ENCODE measurements around the gene PRPSAP1. TPM values are rescaled to one million over a fixed set of nuclear protein-coding genes. Genes with fewer than 3 reads are reported as not detected.

The PRPSAP1 gene
- total and polyA plus RNA-seq, 2 of the 8 experiments (the other 6 are each of a cell fraction or from before 2014, with no cell fraction given) = 32.0 to 54.2 TPM

DNA sequence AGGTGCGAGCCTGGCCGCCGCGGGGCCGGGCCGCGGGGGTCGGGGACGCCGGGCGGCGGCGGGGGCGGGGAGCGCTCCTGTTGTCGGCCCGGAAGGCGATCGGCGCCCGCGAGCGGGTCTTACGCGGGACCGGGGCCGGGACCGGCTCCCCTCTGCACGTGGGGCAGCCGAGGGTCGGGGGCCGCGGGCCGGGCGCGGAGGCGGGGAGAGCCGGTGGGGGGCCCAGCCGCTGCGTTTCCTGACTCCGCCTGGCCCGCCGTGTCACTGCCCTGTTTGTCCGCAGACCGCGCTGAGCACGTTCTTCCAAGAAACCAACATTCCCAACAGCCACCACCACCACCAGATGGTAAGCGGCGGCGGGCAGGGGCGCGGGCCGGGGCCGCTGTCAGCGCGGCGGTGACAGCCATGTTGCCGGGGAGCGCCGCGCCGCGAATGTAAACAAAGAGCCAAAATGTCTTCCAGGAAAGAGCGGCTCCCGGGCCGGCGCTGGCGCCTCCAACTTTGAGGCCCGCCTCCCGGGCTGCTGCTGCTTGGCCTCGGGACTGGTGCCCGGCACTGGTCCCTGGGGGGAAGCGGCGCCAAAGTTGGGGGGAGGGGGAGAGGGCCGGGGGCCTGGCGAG lies 88.0 kb downstream of the PRPSAP1 start (continued):
- TF ChIP-seq, protein P1, sequence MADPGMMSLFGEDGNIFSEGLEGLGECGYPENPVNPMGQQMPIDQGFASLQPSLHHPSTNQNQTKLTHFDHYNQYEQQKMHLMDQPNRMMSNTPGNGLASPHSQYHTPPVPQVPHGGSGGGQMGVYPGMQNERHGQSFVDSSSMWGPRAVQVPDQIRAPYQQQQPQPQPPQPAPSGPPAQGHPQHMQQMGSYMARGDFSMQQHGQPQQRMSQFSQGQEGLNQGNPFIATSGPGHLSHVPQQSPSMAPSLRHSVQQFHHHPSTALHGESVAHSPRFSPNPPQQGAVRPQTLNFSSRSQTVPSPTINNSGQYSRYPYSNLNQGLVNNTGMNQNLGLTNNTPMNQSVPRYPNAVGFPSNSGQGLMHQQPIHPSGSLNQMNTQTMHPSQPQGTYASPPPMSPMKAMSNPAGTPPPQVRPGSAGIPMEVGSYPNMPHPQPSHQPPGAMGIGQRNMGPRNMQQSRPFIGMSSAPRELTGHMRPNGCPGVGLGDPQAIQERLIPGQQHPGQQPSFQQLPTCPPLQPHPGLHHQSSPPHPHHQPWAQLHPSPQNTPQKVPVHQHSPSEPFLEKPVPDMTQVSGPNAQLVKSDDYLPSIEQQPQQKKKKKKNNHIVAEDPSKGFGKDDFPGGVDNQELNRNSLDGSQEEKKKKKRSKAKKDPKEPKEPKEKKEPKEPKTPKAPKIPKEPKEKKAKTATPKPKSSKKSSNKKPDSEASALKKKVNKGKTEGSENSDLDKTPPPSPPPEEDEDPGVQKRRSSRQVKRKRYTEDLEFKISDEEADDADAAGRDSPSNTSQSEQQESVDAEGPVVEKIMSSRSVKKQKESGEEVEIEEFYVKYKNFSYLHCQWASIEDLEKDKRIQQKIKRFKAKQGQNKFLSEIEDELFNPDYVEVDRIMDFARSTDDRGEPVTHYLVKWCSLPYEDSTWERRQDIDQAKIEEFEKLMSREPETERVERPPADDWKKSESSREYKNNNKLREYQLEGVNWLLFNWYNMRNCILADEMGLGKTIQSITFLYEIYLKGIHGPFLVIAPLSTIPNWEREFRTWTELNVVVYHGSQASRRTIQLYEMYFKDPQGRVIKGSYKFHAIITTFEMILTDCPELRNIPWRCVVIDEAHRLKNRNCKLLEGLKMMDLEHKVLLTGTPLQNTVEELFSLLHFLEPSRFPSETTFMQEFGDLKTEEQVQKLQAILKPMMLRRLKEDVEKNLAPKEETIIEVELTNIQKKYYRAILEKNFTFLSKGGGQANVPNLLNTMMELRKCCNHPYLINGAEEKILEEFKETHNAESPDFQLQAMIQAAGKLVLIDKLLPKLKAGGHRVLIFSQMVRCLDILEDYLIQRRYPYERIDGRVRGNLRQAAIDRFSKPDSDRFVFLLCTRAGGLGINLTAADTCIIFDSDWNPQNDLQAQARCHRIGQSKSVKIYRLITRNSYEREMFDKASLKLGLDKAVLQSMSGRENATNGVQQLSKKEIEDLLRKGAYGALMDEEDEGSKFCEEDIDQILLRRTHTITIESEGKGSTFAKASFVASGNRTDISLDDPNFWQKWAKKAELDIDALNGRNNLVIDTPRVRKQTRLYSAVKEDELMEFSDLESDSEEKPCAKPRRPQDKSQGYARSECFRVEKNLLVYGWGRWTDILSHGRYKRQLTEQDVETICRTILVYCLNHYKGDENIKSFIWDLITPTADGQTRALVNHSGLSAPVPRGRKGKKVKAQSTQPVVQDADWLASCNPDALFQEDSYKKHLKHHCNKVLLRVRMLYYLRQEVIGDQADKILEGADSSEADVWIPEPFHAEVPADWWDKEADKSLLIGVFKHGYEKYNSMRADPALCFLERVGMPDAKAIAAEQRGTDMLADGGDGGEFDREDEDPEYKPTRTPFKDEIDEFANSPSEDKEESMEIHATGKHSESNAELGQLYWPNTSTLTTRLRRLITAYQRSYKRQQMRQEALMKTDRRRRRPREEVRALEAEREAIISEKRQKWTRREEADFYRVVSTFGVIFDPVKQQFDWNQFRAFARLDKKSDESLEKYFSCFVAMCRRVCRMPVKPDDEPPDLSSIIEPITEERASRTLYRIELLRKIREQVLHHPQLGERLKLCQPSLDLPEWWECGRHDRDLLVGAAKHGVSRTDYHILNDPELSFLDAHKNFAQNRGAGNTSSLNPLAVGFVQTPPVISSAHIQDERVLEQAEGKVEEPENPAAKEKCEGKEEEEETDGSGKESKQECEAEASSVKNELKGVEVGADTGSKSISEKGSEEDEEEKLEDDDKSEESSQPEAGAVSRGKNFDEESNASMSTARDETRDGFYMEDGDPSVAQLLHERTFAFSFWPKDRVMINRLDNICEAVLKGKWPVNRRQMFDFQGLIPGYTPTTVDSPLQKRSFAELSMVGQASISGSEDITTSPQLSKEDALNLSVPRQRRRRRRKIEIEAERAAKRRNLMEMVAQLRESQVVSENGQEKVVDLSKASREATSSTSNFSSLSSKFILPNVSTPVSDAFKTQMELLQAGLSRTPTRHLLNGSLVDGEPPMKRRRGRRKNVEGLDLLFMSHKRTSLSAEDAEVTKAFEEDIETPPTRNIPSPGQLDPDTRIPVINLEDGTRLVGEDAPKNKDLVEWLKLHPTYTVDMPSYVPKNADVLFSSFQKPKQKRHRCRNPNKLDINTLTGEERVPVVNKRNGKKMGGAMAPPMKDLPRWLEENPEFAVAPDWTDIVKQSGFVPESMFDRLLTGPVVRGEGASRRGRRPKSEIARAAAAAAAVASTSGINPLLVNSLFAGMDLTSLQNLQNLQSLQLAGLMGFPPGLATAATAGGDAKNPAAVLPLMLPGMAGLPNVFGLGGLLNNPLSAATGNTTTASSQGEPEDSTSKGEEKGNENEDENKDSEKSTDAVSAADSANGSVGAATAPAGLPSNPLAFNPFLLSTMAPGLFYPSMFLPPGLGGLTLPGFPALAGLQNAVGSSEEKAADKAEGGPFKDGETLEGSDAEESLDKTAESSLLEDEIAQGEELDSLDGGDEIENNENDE (IDR thresholded peaks at IDR 0.05; ENCODE audit: insufficient replicate concordance, low read length) = no peak
- TF ChIP-seq BRCA1 (IDR thresholded peaks at IDR 0.05; ENCODE audit: low read depth, low read length) (no peak), BCL11A (IDR thresholded peaks at IDR 0.05; ENCODE audit: low read depth in 2 of 2, low read length in 2 of 2) (no peak), EZH2 (IDR thresholded peaks at IDR 0.05; ENCODE audit: low read depth, low read length, severe bottlenecking) (no peak), HDAC2 (IDR thresholded peaks at IDR 0.05; ENCODE audit: borderline replicate concordance in 1 of 2, low read depth in 2 of 2, low read length in 2 of 2) (peak in 1 of 2 experiments; percentile 77; a peak in 1 of 4 replicates), SP1 (IDR thresholded peaks at IDR 0.05; ENCODE audit: low read depth, low read length) (no peak), PHF8 (conservative IDR thresholded peaks at IDR 0.05; ENCODE audit: low read depth, low read length) (peak; percentile 19), POLR2AphosphoS5 (IDR thresholded peaks at IDR 0.05; ENCODE audit: low read depth, low read length) (no peak; the same call in 1 of the 2 replicates), CEBPB (IDR thresholded peaks at IDR 0.05; ENCODE audit: low read depth, low read length) (no peak)
- TF ChIP-seq, protein P2, sequence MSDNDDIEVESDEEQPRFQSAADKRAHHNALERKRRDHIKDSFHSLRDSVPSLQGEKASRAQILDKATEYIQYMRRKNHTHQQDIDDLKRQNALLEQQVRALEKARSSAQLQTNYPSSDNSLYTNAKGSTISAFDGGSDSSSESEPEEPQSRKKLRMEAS (IDR thresholded peaks at IDR 0.05) = peak; percentile 80
